Right lung (tissue), 10 donors: ENCODE results near the gene NFE2L1. TPM values are rescaled to one million over a fixed set of nuclear protein-coding genes. Genes with fewer than 3 reads are reported as not detected.
"Not testable (repeated sequence)": the region's sequence is repeated elsewhere in the genome, so short reads cannot be mapped to it uniquely, and the experiment has no call there.

Experiments
- DNase-seq, 2 donors: peaks; one replicate each; pipeline ENCODE4 v3.0.0-alpha.2; 2013
- long read RNA-seq, 8 donors: transcript quantifications; one replicate each; lab custom pipeline, GENCODE V29; 2026
- polyA plus RNA-seq, 5 donors: library from polyadenylated mRNA; unstranded; fragments of 120-200 nt; gene quantifications; one replicate each; pipeline versions ENCODE4 v1.2.1 to v1.2.3, GENCODE V29; 2013; ENCODE audit warnings: inconsistent platforms in 1 of 5, low replicate concordance in 1 of 5; ENCODE audit not compliant: insufficient read length in 5 of 5, insufficient read depth in 1 of 5

The NFE2L1 gene
- polyA plus RNA-seq, result 100 to 1,000 TPM; 102 to 127 (median 120) TPM
- long read RNA-seq, donor 1, full-length matches to known transcripts, result 29 of 116 reads
- long read RNA-seq, donor 1, partial matches to known transcripts, result 87 of 116 reads
- long read RNA-seq, donor 1, other reads (novel, unspliced or antisense), result 0 of 116 reads
- long read RNA-seq, donor 2, full-length matches to known transcripts, result 17 of 33 reads
- long read RNA-seq, donor 2, partial matches to known transcripts, result 16 of 33 reads
- long read RNA-seq, donor 2, other reads (novel, unspliced or antisense), result 0 of 33 reads
- long read RNA-seq, donor 3, full-length matches to known transcripts, result 7 of 47 reads
- long read RNA-seq, donor 3, partial matches to known transcripts, result 40 of 47 reads
- long read RNA-seq, donor 3, other reads (novel, unspliced or antisense), result 0 of 47 reads
- long read RNA-seq, donor 4, full-length matches to known transcripts, result 12 of 38 reads
- long read RNA-seq, donor 4, partial matches to known transcripts, result 26 of 38 reads
- long read RNA-seq, donor 4, other reads (novel, unspliced or antisense), result 0 of 38 reads
- long read RNA-seq, donor 5, full-length matches to known transcripts, result 13 of 68 reads
- long read RNA-seq, donor 5, partial matches to known transcripts, result 55 of 68 reads
- long read RNA-seq, donor 5, other reads (novel, unspliced or antisense), result 0 of 68 reads
- long read RNA-seq, donor 6, full-length matches to known transcripts, result 21 of 67 reads
- long read RNA-seq, donor 6, partial matches to known transcripts, result 46 of 67 reads
- long read RNA-seq, donor 6, other reads (novel, unspliced or antisense), result 0 of 67 reads
- long read RNA-seq, donor 7, full-length matches to known transcripts, result 24 of 66 reads
- long read RNA-seq, donor 7, partial matches to known transcripts, result 42 of 66 reads
- long read RNA-seq, donor 7, other reads (novel, unspliced or antisense), result 0 of 66 reads
- long read RNA-seq, donor 8, full-length matches to known transcripts, result 7 of 12 reads
- long read RNA-seq, donor 8, partial matches to known transcripts, result 5 of 12 reads
- long read RNA-seq, donor 8, other reads (novel, unspliced or antisense), result 0 of 12 reads

GRCh38 chr17:48047741-48048383 is at the start of gene NFE2L1:
TSS of gene NFE2L1 (plus strand) at chr17:48048359. CDS start at chr17:48051119, 2,760 bp downstream.
- DNase-seq, result peak; percentile 98 to 99

- DNase-seq, result no peak
These were observed 48.6 kb upstream of the NFE2L1 start for GRCh38 chr17:47999582-47999981.

- no peak for DNase-seq
These were observed 47.0 kb upstream of the NFE2L1 start for GRCh38 chr17:48001197-48001596.

- DNase-seq, result not testable (repeated sequence)
These were observed 46.5 kb upstream of the NFE2L1 start for GRCh38 chr17:48001657-48002056.

GRCh38 chr17:48002266-48002915 is 45.8 kb upstream of the NFE2L1 start:
- DNase-seq, result no peak

- no peak for DNase-seq
These were observed 45.2 kb upstream of the NFE2L1 start for GRCh38 chr17:48002916-48003416.

- DNase-seq, result no peak
These were observed 44.6 kb upstream of the NFE2L1 start for GRCh38 chr17:48003417-48004151.

- no peak for DNase-seq
These were observed 43.2 kb upstream of the NFE2L1 start for GRCh38 chr17:48004983-48005382.

GRCh38 chr17:48006936-48007709 is 41.0 kb upstream of the NFE2L1 start:
- DNase-seq, result no peak

GRCh38 chr17:48010193-48010592 is 38.0 kb upstream of the NFE2L1 start:
- DNase-seq, result no peak

GRCh38 chr17:48011405-48012150 is 36.6 kb upstream of the NFE2L1 start:
- DNase-seq, result no peak

- peak in 1 of 2 donors; percentile 44 for DNase-seq
These were observed 36.0 kb upstream of the NFE2L1 start for GRCh38 chr17:48012151-48012520.

- DNase-seq, result no peak
These were observed 35.5 kb upstream of the NFE2L1 start for GRCh38 chr17:48012654-48013053.

- no peak for DNase-seq
These were observed 34.1 kb upstream of the NFE2L1 start for GRCh38 chr17:48013876-48014594.

- DNase-seq, result no peak
These were observed 33.5 kb upstream of the NFE2L1 start for GRCh38 chr17:48014595-48015111.

GRCh38 chr17:48016112-48016511 is 32.0 kb upstream of the NFE2L1 start:
- no peak for DNase-seq

GRCh38 chr17:48017817-48018158 is 30.4 kb upstream of the NFE2L1 start:
- not testable (repeated sequence) for DNase-seq

GRCh38 chr17:48021934-48022333 is 26.2 kb upstream of the NFE2L1 start:
- no peak for DNase-seq
